ENCODE measurements around the gene NUTM1. TPM values are rescaled to one million over a fixed set of nuclear protein-coding genes. Genes with fewer than 3 reads are reported as not detected.

The NUTM1 gene
- total RNA-seq, 1 donor: not detected

- no peak for TF ChIP-seq CTCF (IDR thresholded peaks at IDR 0.05; ENCODE audit: insufficient read depth, low read depth, low read length)
- DNase-seq (ENCODE audit: low read depth): no peak
- H3K4me3 ChIP-seq (ENCODE audit: low read depth, low read length): no peak overlapping the region
These were observed 14.5 kb downstream of the NUTM1 start for GRCh38 chr15:34357653-34358052.

GRCh38 chr15:34358367-34358766, 15.3 kb downstream of the NUTM1 start:
- no peak overlapping the region for H3K4me3 ChIP-seq (ENCODE audit: low read depth, low read length)
- no peak for DNase-seq (ENCODE audit: low read depth)
- peak; percentile 27 for TF ChIP-seq CTCF (IDR thresholded peaks at IDR 0.05; ENCODE audit: insufficient read depth, low read depth, low read length)

- H3K4me3 ChIP-seq (ENCODE audit: low read depth, low read length): no peak overlapping the region
These were observed 15.8 kb downstream of the NUTM1 start for GRCh38 chr15:34358948-34359347.

GRCh38 chr15:34359416-34359815, 16.3 kb downstream of the NUTM1 start:
- DNase-seq (ENCODE audit: low read depth): no peak

More at GRCh38 chr15:34358948-34359347, 15.8 kb downstream of the NUTM1 start:
- no peak for TF ChIP-seq CTCF (IDR thresholded peaks at IDR 0.05; ENCODE audit: insufficient read depth, low read depth, low read length)
- no peak for DNase-seq (ENCODE audit: low read depth)

GRCh38 chr15:34360298-34360697, 17.2 kb downstream of the NUTM1 start:
- DNase-seq (ENCODE audit: low read depth): no peak
- no peak overlapping the region for H3K4me3 ChIP-seq (ENCODE audit: low read depth, low read length)
- no peak for TF ChIP-seq CTCF (IDR thresholded peaks at IDR 0.05; ENCODE audit: insufficient read depth, low read depth, low read length)

More at GRCh38 chr15:34359416-34359815, 16.3 kb downstream of the NUTM1 start:
- no peak for TF ChIP-seq CTCF (IDR thresholded peaks at IDR 0.05; ENCODE audit: insufficient read depth, low read depth, low read length)
- H3K4me3 ChIP-seq (ENCODE audit: low read depth, low read length): no peak overlapping the region

- no peak overlapping the region for H3K4me3 ChIP-seq (ENCODE audit: low read depth, low read length)
- no peak for DNase-seq (ENCODE audit: low read depth)
- TF ChIP-seq CTCF (IDR thresholded peaks at IDR 0.05; ENCODE audit: insufficient read depth, low read depth, low read length): no peak
These were observed 18.2 kb downstream of the NUTM1 start for GRCh38 chr15:34361278-34361677.

GRCh38 chr15:34362047-34362773, 19.1 kb downstream of the NUTM1 start:
- no peak overlapping the region for H3K4me3 ChIP-seq (ENCODE audit: low read depth, low read length)
- no peak for TF ChIP-seq CTCF (IDR thresholded peaks at IDR 0.05; ENCODE audit: insufficient read depth, low read depth, low read length)
- DNase-seq (ENCODE audit: low read depth): no peak

Measured in fibroblast of villous mesenchyme (primary cell).